ENCODE measurements around the gene WDR18. TPM values are rescaled to one million over a fixed set of nuclear protein-coding genes. Genes with fewer than 3 reads are reported as not detected.

WDR18 gene
- total and polyA plus RNA-seq, 4 donors: 24.3 to 45.3 (median 37.7) TPM

DNA sequence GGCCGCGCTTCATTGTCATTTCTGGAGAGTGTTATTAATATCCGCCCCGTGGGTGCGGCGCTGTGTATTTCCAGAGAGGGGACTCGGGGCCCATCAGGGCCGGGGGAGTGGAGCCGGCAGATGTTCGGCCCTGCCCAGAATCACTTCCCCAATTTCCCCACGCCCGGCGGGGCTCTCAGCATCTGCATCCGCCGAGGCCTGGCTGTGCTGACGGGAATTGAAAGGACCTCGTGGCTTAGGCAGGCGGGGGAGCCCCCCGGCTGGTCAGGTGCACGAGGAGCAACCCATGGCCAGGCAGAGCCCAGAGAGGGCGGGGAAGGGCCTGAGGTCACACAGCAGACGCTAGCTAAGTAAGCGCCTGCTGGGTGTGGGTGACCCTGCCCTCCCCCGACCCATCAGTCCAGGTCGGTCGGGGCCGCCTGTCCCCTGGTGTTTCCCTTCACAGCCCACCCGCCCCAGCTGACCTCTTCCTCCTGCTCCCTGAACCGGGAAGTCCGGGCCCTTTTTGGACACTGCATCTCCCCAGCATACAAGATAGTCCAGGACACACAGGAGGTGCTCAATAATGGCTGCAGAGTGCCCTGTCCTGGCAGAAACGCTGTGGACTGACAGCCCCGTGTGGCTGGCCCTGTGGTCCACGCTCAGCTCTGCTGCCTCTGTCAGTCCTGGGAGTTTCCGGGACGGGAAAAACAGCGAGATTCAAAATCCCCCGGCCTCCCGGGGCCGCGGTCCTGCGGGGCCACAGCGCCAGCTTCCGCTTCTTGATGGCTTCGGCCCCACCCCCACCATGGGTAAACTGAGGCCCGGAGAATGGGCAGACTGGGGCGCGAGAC lies 36.2 kb upstream of the WDR18 start (continued):
- TF ChIP-seq, protein P1, sequence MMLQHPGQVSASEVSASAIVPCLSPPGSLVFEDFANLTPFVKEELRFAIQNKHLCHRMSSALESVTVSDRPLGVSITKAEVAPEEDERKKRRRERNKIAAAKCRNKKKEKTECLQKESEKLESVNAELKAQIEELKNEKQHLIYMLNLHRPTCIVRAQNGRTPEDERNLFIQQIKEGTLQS (IDR thresholded peaks at IDR 0.05): no peak

DNA sequence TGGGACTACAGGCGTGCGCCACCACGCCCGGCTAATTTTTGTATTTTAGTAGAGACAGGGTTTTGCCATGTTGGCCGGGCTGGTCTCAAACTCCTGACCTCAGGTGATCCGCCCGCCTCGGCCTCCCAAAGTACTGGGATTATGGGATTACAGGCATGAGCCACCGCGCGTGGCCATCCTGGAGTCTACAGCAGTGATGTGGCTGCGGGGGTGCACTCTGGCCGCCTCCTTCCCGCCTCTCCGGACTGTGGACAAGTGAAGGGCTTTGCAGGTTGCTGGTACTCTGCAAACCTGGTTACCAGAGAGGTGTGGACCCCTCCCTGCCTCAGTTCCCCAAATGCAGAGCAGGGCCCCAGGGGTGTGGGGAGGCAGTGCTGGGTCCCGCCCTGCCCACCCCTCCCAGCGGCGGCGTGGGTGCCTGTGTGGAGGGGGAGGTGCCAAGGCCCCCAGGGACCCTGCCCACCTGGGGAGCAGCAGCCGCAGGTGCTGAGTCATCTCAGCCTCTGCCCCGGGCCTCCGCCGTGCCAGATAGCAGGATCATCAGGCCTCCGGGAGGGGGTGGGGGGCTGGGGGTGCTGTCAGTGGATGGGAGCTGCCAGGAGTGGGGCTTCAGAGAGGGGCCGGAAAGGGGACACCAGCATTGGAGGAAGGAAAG lies 35.2 kb upstream of the WDR18 start:
- Histone ChIP-seq H3K9me3 (ENCODE audit: control insufficient read depth in 4 of 4, low read length in 3 of 4) (no peaks in the 10 kb centered on the region), H3K4me1 (ENCODE audit: control insufficient read depth in 4 of 4, insufficient read depth in 4 of 4, low read length in 3 of 4) (peaks cover 3 to 7% (median 4%) of the 10 kb centered on the region in 4 donors), H3K9ac (ENCODE audit: low read depth in 1 of 2, low read length in 2 of 2) (no peak overlapping the region), H3K36me3 (ENCODE audit: control insufficient read depth in 4 of 4, insufficient read depth in 3 of 4, low read depth in 1 of 4, low read length in 3 of 4) (peaks cover 0 to 2% (median 0%) of the 10 kb centered on the region in 4 donors), H3K4me3 (ENCODE audit: low read depth in 1 of 3, low read length in 3 of 3) (no peak overlapping the region), H3K27me3 (ENCODE audit: control insufficient read depth in 4 of 4, insufficient read depth in 4 of 4, low read length in 3 of 4) (no peaks in the 10 kb centered on the region), H3K27ac (ENCODE audit: low read depth in 1 of 2, low read length in 2 of 2) (no peak overlapping the region)
- 92% methylated on average over 25 of the region's 25 CpGs for WGBS
- DNase-seq (ENCODE audit: low spot score): no peak
- TF ChIP-seq HNF4A (conservative IDR thresholded peaks at IDR 0.05) (no peak), YY1 (IDR thresholded peaks at IDR 0.05) (no peak), SP1 (IDR thresholded peaks at IDR 0.05) (no peak), TAF1 (conservative IDR thresholded peaks at IDR 0.05) (no peak), RAD21 (IDR thresholded peaks at IDR 0.05) (no peak), GABPA (IDR thresholded peaks at IDR 0.05 in 1 of 2, conservative IDR thresholded peaks at IDR 0.05 in 1 of 2) (no peak), FOXA2 (IDR thresholded peaks at IDR 0.05) (no peak), RXRA (IDR thresholded peaks at IDR 0.05) (no peak), FOXA1 (IDR thresholded peaks at IDR 0.05) (no peak), JUND (IDR thresholded peaks at IDR 0.05) (no peak), EGR1 (IDR thresholded peaks at IDR 0.05; ENCODE audit: low read depth in 2 of 2) (no peak), HNF4G (IDR thresholded peaks at IDR 0.05) (no peak), NR2F2 (IDR thresholded peaks at IDR 0.05) (no peak)
- TF ChIP-seq, protein P1 (IDR thresholded peaks at IDR 0.05): no peak
- TF ChIP-seq, protein P2, sequence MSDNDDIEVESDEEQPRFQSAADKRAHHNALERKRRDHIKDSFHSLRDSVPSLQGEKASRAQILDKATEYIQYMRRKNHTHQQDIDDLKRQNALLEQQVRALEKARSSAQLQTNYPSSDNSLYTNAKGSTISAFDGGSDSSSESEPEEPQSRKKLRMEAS (IDR thresholded peaks at IDR 0.05): no peak
- TF ChIP-seq, protein P3, sequence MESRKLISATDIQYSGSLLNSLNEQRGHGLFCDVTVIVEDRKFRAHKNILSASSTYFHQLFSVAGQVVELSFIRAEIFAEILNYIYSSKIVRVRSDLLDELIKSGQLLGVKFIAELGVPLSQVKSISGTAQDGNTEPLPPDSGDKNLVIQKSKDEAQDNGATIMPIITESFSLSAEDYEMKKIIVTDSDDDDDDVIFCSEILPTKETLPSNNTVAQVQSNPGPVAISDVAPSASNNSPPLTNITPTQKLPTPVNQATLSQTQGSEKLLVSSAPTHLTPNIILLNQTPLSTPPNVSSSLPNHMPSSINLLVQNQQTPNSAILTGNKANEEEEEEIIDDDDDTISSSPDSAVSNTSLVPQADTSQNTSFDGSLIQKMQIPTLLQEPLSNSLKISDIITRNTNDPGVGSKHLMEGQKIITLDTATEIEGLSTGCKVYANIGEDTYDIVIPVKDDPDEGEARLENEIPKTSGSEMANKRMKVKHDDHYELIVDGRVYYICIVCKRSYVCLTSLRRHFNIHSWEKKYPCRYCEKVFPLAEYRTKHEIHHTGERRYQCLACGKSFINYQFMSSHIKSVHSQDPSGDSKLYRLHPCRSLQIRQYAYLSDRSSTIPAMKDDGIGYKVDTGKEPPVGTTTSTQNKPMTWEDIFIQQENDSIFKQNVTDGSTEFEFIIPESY (IDR thresholded peaks at IDR 0.05): no peak
- TF ChIP-seq, protein P4, sequence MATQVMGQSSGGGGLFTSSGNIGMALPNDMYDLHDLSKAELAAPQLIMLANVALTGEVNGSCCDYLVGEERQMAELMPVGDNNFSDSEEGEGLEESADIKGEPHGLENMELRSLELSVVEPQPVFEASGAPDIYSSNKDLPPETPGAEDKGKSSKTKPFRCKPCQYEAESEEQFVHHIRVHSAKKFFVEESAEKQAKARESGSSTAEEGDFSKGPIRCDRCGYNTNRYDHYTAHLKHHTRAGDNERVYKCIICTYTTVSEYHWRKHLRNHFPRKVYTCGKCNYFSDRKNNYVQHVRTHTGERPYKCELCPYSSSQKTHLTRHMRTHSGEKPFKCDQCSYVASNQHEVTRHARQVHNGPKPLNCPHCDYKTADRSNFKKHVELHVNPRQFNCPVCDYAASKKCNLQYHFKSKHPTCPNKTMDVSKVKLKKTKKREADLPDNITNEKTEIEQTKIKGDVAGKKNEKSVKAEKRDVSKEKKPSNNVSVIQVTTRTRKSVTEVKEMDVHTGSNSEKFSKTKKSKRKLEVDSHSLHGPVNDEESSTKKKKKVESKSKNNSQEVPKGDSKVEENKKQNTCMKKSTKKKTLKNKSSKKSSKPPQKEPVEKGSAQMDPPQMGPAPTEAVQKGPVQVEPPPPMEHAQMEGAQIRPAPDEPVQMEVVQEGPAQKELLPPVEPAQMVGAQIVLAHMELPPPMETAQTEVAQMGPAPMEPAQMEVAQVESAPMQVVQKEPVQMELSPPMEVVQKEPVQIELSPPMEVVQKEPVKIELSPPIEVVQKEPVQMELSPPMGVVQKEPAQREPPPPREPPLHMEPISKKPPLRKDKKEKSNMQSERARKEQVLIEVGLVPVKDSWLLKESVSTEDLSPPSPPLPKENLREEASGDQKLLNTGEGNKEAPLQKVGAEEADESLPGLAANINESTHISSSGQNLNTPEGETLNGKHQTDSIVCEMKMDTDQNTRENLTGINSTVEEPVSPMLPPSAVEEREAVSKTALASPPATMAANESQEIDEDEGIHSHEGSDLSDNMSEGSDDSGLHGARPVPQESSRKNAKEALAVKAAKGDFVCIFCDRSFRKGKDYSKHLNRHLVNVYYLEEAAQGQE (IDR thresholded peaks at IDR 0.05): no peak
- TF ChIP-seq, protein P5, sequence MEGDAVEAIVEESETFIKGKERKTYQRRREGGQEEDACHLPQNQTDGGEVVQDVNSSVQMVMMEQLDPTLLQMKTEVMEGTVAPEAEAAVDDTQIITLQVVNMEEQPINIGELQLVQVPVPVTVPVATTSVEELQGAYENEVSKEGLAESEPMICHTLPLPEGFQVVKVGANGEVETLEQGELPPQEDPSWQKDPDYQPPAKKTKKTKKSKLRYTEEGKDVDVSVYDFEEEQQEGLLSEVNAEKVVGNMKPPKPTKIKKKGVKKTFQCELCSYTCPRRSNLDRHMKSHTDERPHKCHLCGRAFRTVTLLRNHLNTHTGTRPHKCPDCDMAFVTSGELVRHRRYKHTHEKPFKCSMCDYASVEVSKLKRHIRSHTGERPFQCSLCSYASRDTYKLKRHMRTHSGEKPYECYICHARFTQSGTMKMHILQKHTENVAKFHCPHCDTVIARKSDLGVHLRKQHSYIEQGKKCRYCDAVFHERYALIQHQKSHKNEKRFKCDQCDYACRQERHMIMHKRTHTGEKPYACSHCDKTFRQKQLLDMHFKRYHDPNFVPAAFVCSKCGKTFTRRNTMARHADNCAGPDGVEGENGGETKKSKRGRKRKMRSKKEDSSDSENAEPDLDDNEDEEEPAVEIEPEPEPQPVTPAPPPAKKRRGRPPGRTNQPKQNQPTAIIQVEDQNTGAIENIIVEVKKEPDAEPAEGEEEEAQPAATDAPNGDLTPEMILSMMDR (IDR thresholded peaks at IDR 0.05; ENCODE audit: low read depth, low read length, missing input control): no peak
